Smooth muscle cell (in vitro differentiated cells): ENCODE measurements around the gene NEURL2. TPM values are rescaled to one million over a fixed set of nuclear protein-coding genes. Genes with fewer than 3 reads are reported as not detected.

Experiments used
- DNase-seq: peaks from one replicate; lab custom pipeline; 2025; ENCODE audit not compliant: unreplicated experiment; lab: John Stamatoyannopoulos, UW
- H2AFZ ChIP-seq: fragments of 200-600 bp; sonication (generic); 2 replicates; pipeline ENCODE4 v1.6.0; 2016; ENCODE audit warnings: antibody characterized with exemption, low read depth, mild to moderate bottlenecking
- H3F3A ChIP-seq: fragments of 200-600 bp; sonication (generic); 2 replicates; pipeline ENCODE4 v1.6.0; 2017; ENCODE audit warnings: antibody characterized with exemption, low read depth
- H3K27ac ChIP-seq: fragments of 200-600 bp; sonication (generic); 2 replicates; pipeline ENCODE4 v1.5.1; 2016; ENCODE audit warnings: low read depth, mild to moderate bottlenecking
- H3K27me3 ChIP-seq: fragments of 200-600 bp; sonication (generic); 2 replicates; pipeline ENCODE4 v1.6.1; 2016; ENCODE audit warnings: low read depth, mild to moderate bottlenecking
- H3K36me3 ChIP-seq: fragments of 200-600 bp; sonication (generic); 2 replicates; pipeline ENCODE4 v1.5.1; 2016; ENCODE audit warnings: low read depth
- H3K4me1 ChIP-seq: fragments of 200-600 bp; sonication (generic); 2 replicates; pipeline ENCODE4 v1.5.1; 2016; ENCODE audit warnings: low read depth
- H3K4me2 ChIP-seq: fragments of 200-600 bp; sonication (generic); 2 replicates; pipeline ENCODE4 v1.6.0; 2016; ENCODE audit warnings: mild to moderate bottlenecking
- H3K4me3 ChIP-seq: fragments of 200-600 bp; sonication (generic); 2 replicates; pipeline ENCODE4 v1.5.1; 2016; ENCODE audit warnings: mild to moderate bottlenecking
- H3K79me2 ChIP-seq: fragments of 200-600 bp; sonication (generic); 2 replicates; pipeline ENCODE4 v1.6.0; 2016; ENCODE audit warnings: low read depth, mild to moderate bottlenecking
- H3K9ac ChIP-seq: fragments of 200-600 bp; sonication (generic); 2 replicates; pipeline ENCODE4 v1.6.0; 2016; ENCODE audit warnings: low read depth
- H3K9me3 ChIP-seq: fragments of 200-600 bp; sonication (generic); replicated peaks from 2 replicates; pipeline ENCODE4 v1.5.1; 2016; ENCODE audit warnings: low read depth
- H4K20me1 ChIP-seq: fragments of 200-600 bp; sonication (generic); 2 replicates; pipeline ENCODE4 v1.6.0; 2016; ENCODE audit warnings: low read depth
- CTCF ChIP-seq: fragments of 200-600 bp; sonication (generic); IDR thresholded peaks from 2 replicates; pipeline ENCODE4 v1.5.1; 2017; ENCODE audit warnings: borderline replicate concordance, mild to moderate bottlenecking, antibody characterized with exemption; ENCODE audit not compliant: insufficient read depth, poor library complexity, severe bottlenecking
- WGBS: methylation state at CpG from one replicate; pipeline ENCODE4 v1.1.7; 2016; ENCODE audit warnings: low lambda C conversion rate; 5-methylcytosine and 5-hydroxymethylcytosine counted together
- polyA plus RNA-seq: library from polyadenylated mRNA; unstranded; fragments of >200 nt; fragmentation: Nextera tagmentation; extraction: Ambion mirVana; gene quantifications from 2 replicates; pipeline ENCODE4 v1.2.1, GENCODE V29; 2016
- total RNA-seq: library from RNA; depleted of rRNA; stranded (reverse); fragments of >200 nt; gene quantifications from 2 replicates; pipeline ENCODE4 v1.2.3, GENCODE V29; 2014

Gene NEURL2
- total and polyA plus RNA-seq, 2 experiments from 2014 or later, result 0.31 to 3.7 TPM

GRCh38 chr20:45919542-45920399 lies 28.8 kb upstream of the NEURL2 start:
- TF ChIP-seq CTCF, result no peak
- 35% methylated on average over 11 of the region's 11 CpGs for WGBS
- Histone ChIP-seq H3K4me3 (no peak overlapping the region), H3K9me3 (no peaks in the 10 kb centered on the region), H3K27me3 (no peaks in the 10 kb centered on the region), H2AFZ (no peak overlapping the region), H3K4me1 (peaks cover 16% of the 10 kb centered on the region), H3K36me3 (no peaks in the 10 kb centered on the region), H3K9ac (peak overlapping the region; percentile 74), H3F3A (peaks cover 34% of the 10 kb centered on the region), H3K4me2 (peak overlapping the region; percentile 33), H3K79me2 (no peaks in the 10 kb centered on the region), H3K27ac (peak overlapping the region; percentile 94), H4K20me1 (no peaks in the 10 kb centered on the region)
- no peak for DNase-seq

GRCh38 chr20:45918779-45919537 lies 27.9 kb upstream of the NEURL2 start:
- no peaks in the 10 kb centered on the region for H4K20me1 ChIP-seq
- no peaks in the 10 kb centered on the region for H3K27me3 ChIP-seq
- H3K9me3 ChIP-seq, result no peaks in the 10 kb centered on the region
- WGBS, result 63% methylated on average over 12 of the region's 12 CpGs
- H3K9ac ChIP-seq, result peak overlapping the region; percentile 74
- H3F3A ChIP-seq, result peaks cover 28% of the 10 kb centered on the region
- no peak overlapping the region for H3K4me3 ChIP-seq
- no peak overlapping the region for H2AFZ ChIP-seq
- no peak for TF ChIP-seq CTCF
- peak overlapping the region; percentile 94 for H3K27ac ChIP-seq
- DNase-seq, result no peak
- H3K36me3 ChIP-seq, result no peaks in the 10 kb centered on the region
- peaks cover 16% of the 10 kb centered on the region for H3K4me1 ChIP-seq
- peak overlapping the region; percentile 33 for H3K4me2 ChIP-seq
- no peaks in the 10 kb centered on the region for H3K79me2 ChIP-seq

- 41% methylated on average over 5 of the region's 5 CpGs for WGBS
- peak overlapping the region; percentile 94 for H3K27ac ChIP-seq
These were observed 27.3 kb upstream of the NEURL2 start for GRCh38 chr20:45918182-45918737.

More at GRCh38 chr20:45918182-45918737, 27.3 kb upstream of the NEURL2 start:
- no peaks in the 10 kb centered on the region for H3K27me3 ChIP-seq
- no peak overlapping the region for H2AFZ ChIP-seq
- H3F3A ChIP-seq, result peaks cover 27% of the 10 kb centered on the region
- no peak overlapping the region for H3K4me3 ChIP-seq
- peak overlapping the region; percentile 42 for H3K9ac ChIP-seq
- peaks cover 16% of the 10 kb centered on the region for H3K4me1 ChIP-seq
- H4K20me1 ChIP-seq, result no peaks in the 10 kb centered on the region
- no peaks in the 10 kb centered on the region for H3K9me3 ChIP-seq
- H3K79me2 ChIP-seq, result no peaks in the 10 kb centered on the region
- TF ChIP-seq CTCF, result no peak
- DNase-seq, result no peak
- H3K4me2 ChIP-seq, result no peak overlapping the region
- no peaks in the 10 kb centered on the region for H3K36me3 ChIP-seq
